GM18951 (cell line): ENCODE data around the gene C1orf50.

Experiments used
- POLR2A ChIP-seq: IDR thresholded peaks from 4 replicates; pipeline ENCODE4 v1.6.1; 2011; ENCODE audit warnings: mild to moderate bottlenecking; ENCODE audit not compliant: insufficient read length, insufficient read depth; ENCODE audit errors: extremely low read depth
- in situ Hi-C: fragments of 300-500 bp; cut with MboI; formaldehyde crosslinking; loops from one replicate; pipeline ENCODE4 v1.12.0; 2022; ENCODE audit warnings: low sequenced_read_pairs, mixed read lengths, inconsistent platforms; ENCODE audit not compliant: unreplicated experiment

Gene C1orf50

DNA sequence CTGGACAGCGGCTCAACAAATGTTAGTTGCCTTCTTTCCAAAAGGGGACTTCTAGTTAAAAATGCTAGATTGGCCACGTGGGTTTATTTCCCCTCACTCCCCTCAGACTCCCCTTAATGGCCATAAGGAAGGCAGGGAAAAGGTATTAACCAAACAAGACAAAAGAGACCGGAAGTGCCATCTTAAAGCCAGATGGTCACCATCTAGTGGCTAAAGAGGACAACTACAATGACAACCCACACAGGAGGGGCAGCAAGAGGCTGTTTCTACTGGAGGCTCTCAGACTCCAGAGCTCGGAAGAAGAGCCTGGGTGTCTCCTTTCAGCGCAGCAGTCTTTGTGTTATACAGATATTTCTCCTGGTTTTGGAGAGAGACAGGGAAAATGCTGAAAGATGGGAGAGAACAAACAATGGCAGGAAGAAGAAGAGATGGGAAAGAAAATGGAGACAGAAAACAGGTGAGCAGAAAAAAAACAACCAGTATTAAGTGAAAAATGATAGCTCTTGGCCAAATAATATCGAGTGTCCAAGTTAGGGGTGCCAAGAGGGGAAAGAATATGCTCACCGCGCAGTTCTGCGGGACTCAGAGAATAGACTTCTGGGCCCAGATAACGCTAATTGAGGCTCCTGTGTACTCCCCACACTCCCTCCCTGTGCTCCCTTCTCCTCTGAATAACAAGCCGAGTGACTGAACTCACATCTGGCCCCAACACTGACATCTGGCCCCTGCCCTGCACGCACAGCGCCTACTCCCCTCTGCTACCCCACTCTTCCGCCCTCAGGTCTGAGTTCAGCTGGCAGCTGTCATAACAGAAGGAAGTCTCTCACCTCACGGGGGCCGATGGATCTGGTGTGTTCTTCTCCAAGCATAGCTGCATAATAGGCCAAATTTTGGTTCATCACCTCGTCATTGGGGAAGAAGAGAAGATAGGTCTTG lies 9.8 kb upstream of the C1orf50 start:
- TF ChIP-seq POLR2A, result no peak
- in situ Hi-C loops, result no loop called here

DNA sequence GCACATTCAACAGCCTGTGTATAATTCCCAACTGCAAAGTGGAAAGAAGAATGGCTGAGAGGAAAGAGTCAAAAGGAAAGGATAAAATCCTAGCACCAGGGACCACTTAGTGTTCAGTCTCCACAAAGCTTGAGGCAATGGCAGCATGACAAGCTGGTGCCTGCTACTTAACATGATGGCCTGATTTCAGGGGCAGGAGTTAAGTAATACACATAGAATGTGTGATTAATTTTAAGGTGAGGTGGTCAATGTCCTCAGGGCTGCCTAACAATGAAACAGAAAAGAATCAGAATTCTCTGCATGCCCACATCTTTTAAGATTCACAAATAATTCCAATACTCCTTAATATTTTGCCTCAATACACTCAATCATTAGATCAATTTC lies 9.2 kb upstream of the C1orf50 start:
- in situ Hi-C loops, result no loop called here
- no peak for TF ChIP-seq POLR2A

DNA sequence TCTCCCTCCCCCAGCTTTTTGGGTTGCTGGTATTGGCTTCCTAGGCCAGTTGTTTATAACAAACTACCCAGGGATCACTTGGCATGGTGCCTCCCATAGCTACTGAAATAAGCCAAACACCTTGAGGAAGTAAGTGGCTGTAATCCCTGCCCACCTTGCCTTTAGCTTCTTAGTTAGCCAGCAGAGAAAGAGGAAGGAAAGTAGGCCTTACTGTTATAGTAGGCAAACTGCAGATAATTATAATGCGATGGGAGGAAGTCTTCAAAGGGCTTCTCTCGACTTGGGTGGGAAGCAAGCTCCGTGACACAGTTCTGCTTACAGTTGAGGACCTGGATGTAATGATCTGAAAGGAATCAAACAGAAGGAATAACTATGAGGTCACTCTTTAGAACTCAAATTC lies 8.4 kb upstream of the C1orf50 start:
- TF ChIP-seq POLR2A, result no peak
- in situ Hi-C loops, result no loop called here

DNA sequence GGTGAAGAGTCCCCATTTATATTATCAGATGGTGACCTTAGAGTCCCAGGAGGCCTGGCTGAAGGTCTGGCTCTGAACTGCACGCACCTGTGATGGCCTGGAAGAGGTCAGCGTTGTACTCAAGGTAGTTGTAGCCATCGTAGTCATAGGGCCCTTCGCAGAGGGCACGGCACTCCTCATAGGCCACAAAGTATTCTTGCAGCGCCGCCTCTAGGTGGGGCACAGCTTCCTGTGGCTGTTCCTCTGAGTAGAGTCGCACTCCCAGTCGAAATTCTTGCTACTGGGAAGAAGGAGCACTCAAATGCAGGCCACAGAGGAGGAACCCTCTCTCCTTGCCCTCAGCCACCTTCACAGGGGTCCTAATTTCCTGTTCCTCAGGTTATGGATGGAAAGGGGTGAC lies 7.9 kb upstream of the C1orf50 start:
- TF ChIP-seq POLR2A, result no peak
- in situ Hi-C loops, result no loop called here

DNA sequence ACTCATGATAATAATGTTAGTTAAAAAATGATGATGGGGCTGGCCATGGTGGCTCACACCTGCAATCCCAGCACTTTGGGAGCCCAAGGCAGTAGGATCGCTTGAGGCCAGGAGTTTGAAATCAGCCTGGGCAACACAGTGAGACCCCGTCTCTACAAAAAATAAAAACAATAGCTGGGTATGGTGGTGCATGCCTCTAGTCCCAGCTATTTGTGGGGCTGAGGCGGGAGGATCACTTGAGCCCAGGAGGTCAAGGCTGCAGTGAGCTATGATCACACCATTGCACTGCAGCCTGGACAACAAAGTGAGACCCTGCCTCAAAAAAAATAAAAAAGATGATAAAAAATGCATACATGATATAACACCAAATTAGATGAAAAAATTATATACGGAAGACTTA lies 5.5 kb upstream of the C1orf50 start:
- in situ Hi-C loops, result no loop called here

DNA sequence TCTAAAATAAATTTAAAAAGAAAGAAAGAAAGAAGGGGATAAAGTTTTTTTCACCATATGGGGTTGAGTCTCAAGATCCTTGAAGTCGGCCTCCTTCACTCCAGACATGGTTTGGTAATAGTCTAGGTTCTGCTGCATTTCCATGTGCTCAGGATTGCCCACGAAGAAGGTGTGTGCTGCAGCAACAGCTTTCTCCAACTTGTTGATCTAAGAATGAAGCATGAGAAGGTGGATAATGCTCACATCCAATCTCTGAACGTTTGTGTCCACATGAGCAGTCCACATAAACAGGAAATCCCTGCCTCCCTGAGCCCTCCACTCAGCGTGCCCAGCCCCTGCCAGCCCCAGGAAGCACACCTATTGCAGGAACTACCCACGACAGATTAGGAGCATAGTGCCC lies 4.8 kb upstream of the C1orf50 start:
- TF ChIP-seq POLR2A, result no peak
- in situ Hi-C loops, result no loop called here

More for the DNA sequence above, 5.5 kb upstream of the C1orf50 start:
- no peak for TF ChIP-seq POLR2A

DNA sequence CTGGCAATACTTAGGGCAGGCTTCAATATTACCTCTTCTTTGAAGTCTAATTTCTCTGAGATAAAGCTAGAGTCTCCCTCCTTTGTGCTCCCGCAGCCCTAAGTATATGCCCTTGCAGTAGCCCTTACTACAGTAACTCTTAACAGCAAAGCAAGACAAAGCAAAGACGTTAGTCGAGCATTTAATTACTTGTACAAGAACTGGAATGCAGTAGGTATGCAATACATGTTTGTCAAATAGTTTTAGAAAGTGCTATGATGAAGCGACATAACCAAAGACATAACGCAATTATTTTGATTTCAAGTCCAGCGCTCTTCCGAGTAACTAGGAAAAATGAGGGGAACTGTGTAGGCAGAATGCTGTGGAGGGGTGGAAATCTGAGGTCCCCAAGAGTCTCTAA lies 1.8 kb upstream of the C1orf50 start:
- in situ Hi-C loops, result no loop called here
- no peak for TF ChIP-seq POLR2A

DNA sequence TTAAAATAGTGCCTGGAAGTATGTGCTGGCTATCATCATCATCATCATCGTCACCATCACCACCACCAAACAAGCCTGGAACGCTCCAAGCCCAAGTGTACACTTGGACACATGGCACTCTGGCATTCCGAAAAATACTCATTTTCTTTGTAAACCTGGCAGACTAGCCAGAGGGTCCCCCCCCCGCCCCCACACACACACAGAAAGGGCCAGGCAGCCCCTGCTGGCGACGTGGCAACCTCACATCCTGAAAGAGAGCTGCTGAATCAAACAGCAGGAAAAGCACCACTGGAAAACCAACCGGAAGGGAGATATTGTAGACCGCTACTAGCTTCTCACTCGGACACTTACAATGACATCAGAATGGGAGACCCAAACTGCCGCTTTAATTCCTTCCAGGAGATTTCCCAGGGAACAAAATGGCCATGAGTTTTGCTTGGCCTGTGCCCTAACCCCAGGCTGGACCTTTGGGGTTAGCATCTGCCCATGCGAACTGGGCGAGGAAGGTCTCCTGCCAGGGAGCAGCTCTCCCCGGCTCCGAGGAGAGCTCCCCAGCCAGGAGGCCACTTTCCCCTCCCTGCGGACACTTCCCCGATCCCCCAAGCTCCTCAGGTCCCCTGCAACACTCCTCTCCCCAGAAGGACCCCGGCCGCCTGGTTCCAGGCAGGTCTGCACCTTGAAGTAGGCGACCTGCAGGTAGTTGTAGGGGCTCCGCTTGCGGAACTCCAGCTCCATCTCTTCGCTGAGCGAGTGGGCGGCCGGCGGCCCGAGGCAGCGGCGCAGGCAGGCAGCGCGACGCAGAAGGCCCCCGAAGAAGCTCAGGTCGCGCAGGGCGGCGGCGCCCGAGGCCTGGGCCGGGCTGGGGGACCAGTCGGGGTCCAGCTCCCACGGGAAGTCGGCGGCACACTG lies 963 bp upstream of the C1orf50 start:
- no peak for TF ChIP-seq POLR2A
- in situ Hi-C loops, result no loop called here

DNA sequence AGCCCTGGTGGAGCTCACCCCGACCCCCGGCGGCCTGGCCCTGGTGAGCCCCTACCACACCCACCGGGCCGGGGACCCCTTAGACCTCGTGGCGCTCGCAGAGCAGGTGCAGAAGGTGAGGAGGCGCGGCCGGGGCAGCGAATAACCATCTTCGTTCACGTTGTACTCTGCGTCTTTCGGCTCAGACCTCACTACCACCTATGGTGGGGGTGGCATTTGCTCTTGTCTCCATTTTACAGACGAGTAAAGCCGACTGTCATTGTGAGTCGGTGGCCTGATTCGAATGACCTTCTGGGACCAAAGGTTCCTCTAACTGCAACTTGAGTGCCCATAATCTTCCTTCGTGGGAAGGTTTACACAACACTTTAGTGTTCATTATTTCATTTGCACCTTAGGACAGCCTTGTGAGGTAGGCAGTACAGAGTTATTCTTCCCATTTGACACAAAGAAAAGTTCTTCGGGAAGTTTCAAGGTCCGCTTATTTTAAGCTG lies 506 bp downstream of the C1orf50 start:
- no peak for TF ChIP-seq POLR2A
- in situ Hi-C loops, result no loop called here

DNA sequence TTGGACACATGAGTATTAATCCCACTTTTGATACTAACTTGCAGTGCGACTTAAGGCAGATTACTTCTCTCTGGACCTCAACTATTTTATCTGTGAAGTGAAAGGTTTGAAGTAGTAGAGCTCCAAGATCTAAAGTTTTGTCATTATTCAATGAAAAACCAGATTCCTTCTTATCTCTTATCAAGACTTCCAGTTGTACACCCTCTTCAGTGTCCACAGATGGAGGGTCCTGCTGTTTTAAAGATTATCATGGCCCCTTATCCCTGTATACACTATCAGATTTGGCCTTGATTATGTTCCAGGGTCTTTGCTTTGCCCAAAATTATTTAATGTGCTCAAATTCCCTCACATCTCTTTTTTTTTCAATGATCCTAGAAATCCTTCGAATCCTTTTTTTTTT lies 1.1 kb downstream of the C1orf50 start:
- no peak for TF ChIP-seq POLR2A
- in situ Hi-C loops, result no loop called here

DNA sequence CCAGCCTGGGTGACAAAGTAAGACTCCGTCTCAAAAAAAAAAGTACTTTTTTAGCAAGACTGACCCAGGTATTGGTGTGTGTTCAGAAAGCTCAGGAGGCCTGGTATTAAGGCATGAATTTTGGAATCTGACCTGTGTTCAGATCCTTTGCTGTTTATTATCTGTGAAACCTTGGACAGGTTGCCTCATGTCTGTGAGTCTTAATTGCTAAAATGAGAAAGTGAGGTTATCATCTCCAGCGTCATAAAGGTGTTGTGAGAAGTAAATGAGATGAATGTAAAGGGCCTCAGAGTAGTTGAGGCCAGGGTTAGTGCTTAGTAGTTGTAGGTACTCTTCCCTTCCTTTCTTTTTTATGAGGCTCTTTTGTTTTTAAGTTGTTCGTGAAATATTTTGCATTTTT lies 2.8 kb downstream of the C1orf50 start:
- in situ Hi-C loops, result loop anchor here (10.0 kb wide), 1 partner anchor 305 kb away; no protein-coding TSS in a partner anchor
- no peak for TF ChIP-seq POLR2A

DNA sequence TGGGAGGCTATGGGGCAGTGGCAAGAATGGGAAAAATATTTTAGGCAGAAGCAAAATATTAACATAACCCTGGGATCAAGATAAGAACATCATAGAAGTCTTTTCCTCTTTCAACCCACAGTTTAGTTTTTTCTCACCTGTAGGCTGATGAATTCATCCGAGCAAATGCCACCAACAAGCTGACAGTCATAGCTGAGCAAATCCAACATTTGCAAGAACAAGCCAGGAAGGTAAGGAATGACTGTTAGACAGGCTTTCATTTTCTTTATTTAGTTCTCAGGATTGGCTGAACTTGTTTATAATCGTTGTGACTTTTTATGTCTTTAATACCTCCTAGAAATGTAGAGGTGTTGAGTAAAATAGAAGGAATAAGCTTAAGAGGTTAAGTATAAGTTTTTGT lies 6.4 kb downstream of the C1orf50 start:
- in situ Hi-C loops, result loop anchor here (10.0 kb wide), 1 partner anchor 301 kb away; no protein-coding TSS in a partner anchor
- TF ChIP-seq POLR2A, result no peak

DNA sequence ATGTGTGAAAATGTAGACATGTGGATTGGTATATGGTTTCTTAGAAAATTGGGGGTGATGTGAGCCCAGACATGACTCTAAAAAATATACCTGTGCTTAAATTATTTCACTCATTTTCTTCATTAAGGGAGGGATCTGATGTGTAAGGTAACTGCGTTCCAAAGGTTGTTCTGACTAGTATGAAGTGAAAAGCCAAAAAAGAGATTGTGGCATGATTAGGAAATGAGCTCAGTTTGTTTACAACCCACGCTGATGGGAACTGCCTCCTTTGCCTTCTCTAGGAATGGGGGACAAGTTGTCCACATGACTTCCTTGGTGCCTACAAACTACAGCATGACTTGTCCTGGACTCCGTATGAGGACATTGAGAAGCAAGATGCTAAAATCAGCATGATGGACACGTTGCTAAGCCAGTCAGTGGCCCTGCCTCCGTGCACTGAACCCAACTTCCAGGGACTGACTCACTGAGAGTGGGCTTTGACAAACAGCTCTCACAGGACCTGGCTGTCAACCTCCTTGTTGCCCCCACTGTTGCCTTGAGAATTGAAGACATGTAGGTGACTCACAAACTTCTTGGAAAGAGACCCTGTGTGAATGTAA lies 8.0 kb downstream of the C1orf50 start:
- in situ Hi-C loops, result loop anchor here (10.0 kb wide), 1 partner anchor 300 kb away; no protein-coding TSS in a partner anchor
- TF ChIP-seq POLR2A, result no peak

DNA sequence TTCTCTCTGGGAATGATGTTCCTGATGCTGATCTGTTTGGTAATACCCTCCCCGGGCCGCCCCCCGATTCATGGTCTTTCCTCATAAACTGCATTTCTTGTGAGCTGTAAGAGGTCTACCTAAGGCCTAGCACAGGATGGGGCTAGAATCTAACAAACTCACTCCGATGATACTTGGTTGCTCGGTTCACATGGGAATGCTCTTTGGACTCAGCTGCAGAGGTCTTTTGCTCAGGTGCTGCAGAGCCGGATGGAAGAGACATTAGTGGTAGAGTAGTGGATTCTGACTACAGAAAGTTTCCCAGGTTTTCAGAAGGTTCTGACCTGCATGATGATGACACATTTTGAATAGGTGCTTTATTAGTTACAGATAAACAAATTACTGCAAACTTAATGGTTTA lies 9.5 kb downstream of the C1orf50 start:
- in situ Hi-C loops, result loop anchor here (10.0 kb wide), 1 partner anchor 298 kb away; no protein-coding TSS in a partner anchor
- TF ChIP-seq POLR2A, result no peak
